A673 (cell line): ENCODE results near the gene DCLK1. TPM values are rescaled to one million over a fixed set of nuclear protein-coding genes. Genes with fewer than 3 reads are reported as not detected.

Source experiments
- BruUV-seq: library from RNA; stranded (reverse); fragments of 400-500 nt; replicated peaks from 2 replicates; lab custom pipeline; 2021; lab: Mats Ljungman, UMichigan
- CTCF ChIA-PET: fragments of 300-600 bp; sonication (Branson Sonifier 250); formaldehyde crosslinking; loops from one replicate; lab custom pipeline; 2022; ENCODE audit warnings: antibody characterized with exemption; lab: Charles Lee
- POLR2A ChIA-PET: fragments of 300-600 bp; sonication (Branson Sonifier 250); formaldehyde crosslinking; loops from one replicate; lab custom pipeline; 2022; ENCODE audit warnings: antibody characterized with exemption; ENCODE audit not compliant: low non-redundant PET; lab: Charles Lee
- DNase-seq: peaks from one replicate; pipeline ENCODE4 v3.0.0-alpha.2; 2015; ENCODE audit warnings: low spot score
- H3K27ac ChIP-seq: fragments of 200-600 bp; sonication (generic); 2 replicates; pipeline ENCODE4 v1.5.1; 2016; ENCODE audit warnings: mixed run types, low read depth, mild to moderate bottlenecking, mixed read lengths, antibody characterized with exemption, low read length; ENCODE audit not compliant: poor library complexity, severe bottlenecking
- H3K27me3 ChIP-seq: fragments of 200-600 bp; sonication (generic); replicated peaks from 2 replicates; pipeline ENCODE4 v1.6.1; 2017; ENCODE audit warnings: mixed run types, low read depth, mild to moderate bottlenecking, mixed read lengths, antibody characterized with exemption, low read length; ENCODE audit not compliant: insufficient read depth, poor library complexity
- H3K36me3 ChIP-seq: fragments of 200-600 bp; sonication (generic); 2 replicates; pipeline ENCODE4 v1.6.1; 2016; ENCODE audit warnings: mixed run types, mild to moderate bottlenecking, mixed read lengths, antibody characterized with exemption, low read length; ENCODE audit not compliant: insufficient read depth, poor library complexity, severe bottlenecking
- H3K4me1 ChIP-seq: fragments of 200-600 bp; sonication (generic); 2 replicates; pipeline ENCODE4 v1.6.1; 2017; ENCODE audit warnings: mixed run types, mild to moderate bottlenecking, mixed read lengths, antibody characterized with exemption, low read length; ENCODE audit not compliant: insufficient read depth, poor library complexity, severe bottlenecking
- H3K4me3 ChIP-seq: fragments of 200-600 bp; sonication (generic); 2 replicates; pipeline ENCODE4 v1.5.1; 2016; ENCODE audit warnings: low read depth, mixed run types, mild to moderate bottlenecking, mixed read lengths, low read length; ENCODE audit not compliant: poor library complexity, severe bottlenecking
- H3K9me3 ChIP-seq: fragments of 200-600 bp; sonication (generic); 2 replicates; pipeline ENCODE4 v1.6.1; 2016; ENCODE audit warnings: mixed run types, low read depth, mild to moderate bottlenecking, mixed read lengths, antibody characterized with exemption, low read length; ENCODE audit not compliant: poor library complexity, severe bottlenecking
- EZH2 ChIP-seq: fragments of 200-600 bp; sonication (generic); IDR thresholded peaks from 2 replicates; pipeline ENCODE4 v1.6.1; 2017; ENCODE audit warnings: borderline replicate concordance, low read depth, mild to moderate bottlenecking, mixed read lengths, antibody characterized with exemption, low read length; ENCODE audit not compliant: poor library complexity, severe bottlenecking
- intact Hi-C: fragments of 100-400 bp; cut with micrococcal nuclease; formaldehyde crosslinking; loops from one replicate; pipeline ENCODE4 v1.10.0; 2022; ENCODE audit not compliant: unreplicated experiment
- total RNA-seq: library from RNA; stranded (reverse); gene quantifications from 2 replicates; pipeline ENCODE4 v1.2.3, GENCODE V29; 2021
- TF ChIP-seq, protein P1 (sequence below): fragments of 300-800, 200-600 bp; sonication (generic); conservative IDR thresholded peaks from 2 replicates; pipeline ENCODE4 v1.5.1; 2017; ENCODE audit warnings: low read depth, mild to moderate bottlenecking, antibody characterized with exemption, low read length, moderate library complexity, mixed read lengths

Gene DCLK1
- total RNA-seq, 1 experiment from 2014 or later, result 11.2 TPM

DNA sequence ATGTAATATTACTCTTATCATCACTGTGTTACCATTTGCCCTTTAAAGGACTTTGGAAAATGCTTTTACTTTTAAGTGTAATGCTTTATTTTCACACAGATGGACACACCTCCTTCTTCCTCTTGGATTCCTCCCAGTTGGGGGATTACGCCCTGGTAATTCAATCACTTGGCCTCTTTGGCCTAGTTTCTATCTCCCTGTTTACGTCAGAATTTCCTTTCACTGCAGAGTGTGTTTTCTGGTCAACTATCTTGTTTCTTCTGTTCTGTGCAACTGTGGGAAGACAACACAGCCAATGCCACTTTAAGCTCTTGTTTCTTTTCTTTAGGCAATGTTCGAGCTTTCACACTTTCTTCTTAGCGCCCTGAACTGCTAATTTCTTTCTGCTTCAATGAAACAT, 397.4 kb downstream of the DCLK1 start:
- Histone ChIP-seq H3K27ac (no peak overlapping the region), H3K27me3 (no peaks in the 10 kb centered on the region), H3K36me3 (no peaks in the 10 kb centered on the region), H3K9me3 (no peaks in the 10 kb centered on the region), H3K4me1 (no peaks in the 10 kb centered on the region), H3K4me3 (no peak overlapping the region)
- POLR2A ChIA-PET, result no interaction called here
- no peak for TF ChIP-seq EZH2
- TF ChIP-seq, protein P1, sequence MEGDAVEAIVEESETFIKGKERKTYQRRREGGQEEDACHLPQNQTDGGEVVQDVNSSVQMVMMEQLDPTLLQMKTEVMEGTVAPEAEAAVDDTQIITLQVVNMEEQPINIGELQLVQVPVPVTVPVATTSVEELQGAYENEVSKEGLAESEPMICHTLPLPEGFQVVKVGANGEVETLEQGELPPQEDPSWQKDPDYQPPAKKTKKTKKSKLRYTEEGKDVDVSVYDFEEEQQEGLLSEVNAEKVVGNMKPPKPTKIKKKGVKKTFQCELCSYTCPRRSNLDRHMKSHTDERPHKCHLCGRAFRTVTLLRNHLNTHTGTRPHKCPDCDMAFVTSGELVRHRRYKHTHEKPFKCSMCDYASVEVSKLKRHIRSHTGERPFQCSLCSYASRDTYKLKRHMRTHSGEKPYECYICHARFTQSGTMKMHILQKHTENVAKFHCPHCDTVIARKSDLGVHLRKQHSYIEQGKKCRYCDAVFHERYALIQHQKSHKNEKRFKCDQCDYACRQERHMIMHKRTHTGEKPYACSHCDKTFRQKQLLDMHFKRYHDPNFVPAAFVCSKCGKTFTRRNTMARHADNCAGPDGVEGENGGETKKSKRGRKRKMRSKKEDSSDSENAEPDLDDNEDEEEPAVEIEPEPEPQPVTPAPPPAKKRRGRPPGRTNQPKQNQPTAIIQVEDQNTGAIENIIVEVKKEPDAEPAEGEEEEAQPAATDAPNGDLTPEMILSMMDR, result no peak
- intact Hi-C loops, result no loop called here
- DNase-seq, result no peak
- no TSS peak for BruUV-seq
- CTCF ChIA-PET, result no interaction called here

DNA sequence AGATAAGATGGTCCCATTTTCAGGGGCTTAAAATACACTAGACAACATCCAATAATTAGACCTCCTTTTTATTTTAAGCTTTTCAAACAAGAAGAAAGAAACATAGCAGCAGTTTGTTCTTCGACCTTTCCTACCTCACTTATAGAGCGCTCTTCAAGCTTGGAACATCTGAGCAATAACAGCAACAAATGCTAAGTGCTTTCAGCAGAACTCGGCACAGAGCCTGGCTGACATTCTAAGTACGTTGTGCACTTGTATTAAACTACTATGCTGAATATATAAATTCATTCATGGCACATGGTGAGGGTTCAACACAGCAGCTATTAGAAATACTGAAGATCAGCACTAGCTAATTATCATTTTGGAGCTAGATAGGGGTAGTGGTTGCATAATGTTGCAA, 398.6 kb downstream of the DCLK1 start:
- Histone ChIP-seq H3K4me3 (no peak overlapping the region), H3K9me3 (no peaks in the 10 kb centered on the region), H3K36me3 (no peaks in the 10 kb centered on the region), H3K27me3 (no peaks in the 10 kb centered on the region), H3K4me1 (no peaks in the 10 kb centered on the region), H3K27ac (no peak overlapping the region)
- TF ChIP-seq, protein P1, result no peak
- no peak for TF ChIP-seq EZH2
- DNase-seq, result no peak
- POLR2A ChIA-PET, result no interaction called here
- CTCF ChIA-PET, result no interaction called here
- BruUV-seq, result no TSS peak
- intact Hi-C loops, result no loop called here

DNA sequence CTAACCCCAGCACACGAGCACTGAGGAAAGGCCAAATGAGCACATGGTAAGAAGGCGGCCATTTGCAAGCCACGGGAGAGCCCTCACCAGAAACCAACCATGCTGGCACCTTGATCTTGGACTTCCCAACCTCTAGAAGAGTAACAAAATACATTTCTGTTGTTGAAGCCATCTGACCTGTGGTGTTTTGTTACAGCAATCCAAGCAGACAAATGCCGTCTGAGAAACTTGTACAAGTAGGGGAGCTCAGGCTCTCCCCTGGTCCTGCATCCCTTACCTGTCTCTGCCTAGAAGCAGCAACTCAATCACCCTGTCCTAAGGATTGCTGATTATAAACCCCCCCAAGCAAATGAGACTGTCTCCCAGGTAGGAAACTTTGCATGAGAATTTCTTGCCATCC, 399.7 kb downstream of the DCLK1 start:
- ChIA-PET POLR2A (no interaction called here), CTCF (no interaction called here)
- no TSS peak for BruUV-seq
- H3K4me3 ChIP-seq, result no peak overlapping the region
- intact Hi-C loops, result no loop called here
- no peaks in the 10 kb centered on the region for H3K27me3 ChIP-seq
- no peak overlapping the region for H3K27ac ChIP-seq
- H3K4me1 ChIP-seq, result no peaks in the 10 kb centered on the region
- TF ChIP-seq, protein P1, result no peak
- TF ChIP-seq EZH2, result no peak
- no peaks in the 10 kb centered on the region for H3K9me3 ChIP-seq
- H3K36me3 ChIP-seq, result no peaks in the 10 kb centered on the region
- no peak for DNase-seq
